Measurements from ENCODE around the gene GHDC.
A peak's percentile ranks its signal among the peaks of the same experiment; 100 is the strongest.
"Not testable (repeated sequence)": the region's sequence is repeated elsewhere in the genome, so short reads cannot be mapped to it uniquely, and the experiment has no call there.

The GHDC gene, protein sequence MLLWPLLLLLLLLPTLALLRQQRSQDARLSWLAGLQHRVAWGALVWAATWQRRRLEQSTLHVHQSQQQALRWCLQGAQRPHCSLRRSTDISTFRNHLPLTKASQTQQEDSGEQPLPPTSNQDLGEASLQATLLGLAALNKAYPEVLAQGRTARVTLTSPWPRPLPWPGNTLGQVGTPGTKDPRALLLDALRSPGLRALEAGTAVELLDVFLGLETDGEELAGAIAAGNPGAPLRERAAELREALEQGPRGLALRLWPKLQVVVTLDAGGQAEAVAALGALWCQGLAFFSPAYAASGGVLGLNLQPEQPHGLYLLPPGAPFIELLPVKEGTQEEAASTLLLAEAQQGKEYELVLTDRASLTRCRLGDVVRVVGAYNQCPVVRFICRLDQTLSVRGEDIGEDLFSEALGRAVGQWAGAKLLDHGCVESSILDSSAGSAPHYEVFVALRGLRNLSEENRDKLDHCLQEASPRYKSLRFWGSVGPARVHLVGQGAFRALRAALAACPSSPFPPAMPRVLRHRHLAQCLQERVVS

DNA sequence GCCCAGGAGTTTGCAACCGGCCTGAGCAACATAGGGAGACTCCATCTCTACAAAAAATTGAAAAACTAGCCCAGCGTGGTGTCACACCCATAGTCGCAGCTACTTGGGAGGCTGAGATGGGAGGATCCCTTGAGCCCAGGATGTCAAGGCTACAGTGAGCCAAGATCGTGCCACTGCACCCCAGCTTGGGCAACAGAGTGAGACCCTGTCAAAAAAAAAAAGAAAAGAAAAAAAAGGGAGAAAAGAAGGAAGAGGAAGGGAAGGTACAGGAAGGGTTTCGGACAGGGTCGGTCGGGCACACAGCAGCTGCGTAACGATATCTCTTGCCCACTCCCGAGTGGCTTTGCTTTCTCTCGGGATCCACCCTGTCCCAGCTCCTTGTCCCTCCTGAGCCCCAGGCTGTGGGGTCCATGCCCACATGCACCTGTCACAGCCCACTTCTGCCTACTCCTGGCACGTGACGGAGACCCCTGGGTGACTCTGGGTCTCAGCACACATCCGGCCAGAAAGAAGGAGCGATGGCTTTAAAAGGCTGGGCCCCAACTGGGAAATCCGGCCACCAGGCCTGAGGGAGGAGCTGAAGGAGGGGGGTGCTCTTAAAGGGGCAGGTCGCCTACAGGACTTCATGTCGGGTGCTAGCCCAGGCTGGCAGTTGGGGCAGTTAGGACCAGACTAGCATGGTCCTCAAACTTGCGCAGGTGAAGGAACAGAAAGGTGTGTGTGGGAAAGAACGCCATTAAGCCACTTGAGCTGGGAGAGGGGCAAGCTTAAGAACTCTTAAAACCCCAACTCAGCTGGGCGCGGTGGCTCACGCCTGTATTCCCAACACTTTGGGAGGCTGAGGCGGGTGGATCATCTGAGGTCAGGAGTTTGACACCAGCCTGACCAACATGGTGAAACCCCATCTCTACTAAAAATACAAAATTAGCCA lies at the start of gene GHDC:
GHDC (minus strand) TSS at position 526 of the 931 bp plus-strand sequence. CDS start 913 bp downstream, outside the sequence.
- DNase-seq (ENCODE audit: low read depth) = peak; percentile 71

GRCh38 chr17:42243493-42243982 lies 49.2 kb upstream of the GHDC start:
- DNase-seq (ENCODE audit: low read depth) = no peak

- no peak for DNase-seq (ENCODE audit: low read depth)
Measured at GRCh38 chr17:42241871-42242270, 47.6 kb upstream of the GHDC start.

- DNase-seq (ENCODE audit: low read depth) = not testable (repeated sequence)
Measured at GRCh38 chr17:42240863-42241262, 46.6 kb upstream of the GHDC start.

DNA sequence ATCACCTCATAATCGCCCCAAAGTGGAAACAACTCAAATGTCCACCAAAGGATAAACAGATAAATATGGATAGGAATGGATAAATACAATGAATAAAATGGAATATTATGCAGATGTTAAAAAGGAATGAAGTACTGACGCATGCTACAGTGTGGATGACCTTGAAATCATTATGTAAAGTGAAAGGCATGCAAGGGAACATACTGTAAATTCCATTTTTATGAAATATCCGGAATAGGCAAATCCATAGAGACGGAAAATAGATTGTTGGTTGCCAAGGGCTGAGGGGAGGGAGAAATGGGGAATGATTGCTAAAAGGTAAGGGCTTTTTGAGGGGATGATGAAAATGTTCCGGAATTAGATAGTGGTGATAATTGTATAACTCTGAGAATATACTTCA lies 45.9 kb upstream of the GHDC start:
- no peak for DNase-seq (ENCODE audit: low read depth)

DNA sequence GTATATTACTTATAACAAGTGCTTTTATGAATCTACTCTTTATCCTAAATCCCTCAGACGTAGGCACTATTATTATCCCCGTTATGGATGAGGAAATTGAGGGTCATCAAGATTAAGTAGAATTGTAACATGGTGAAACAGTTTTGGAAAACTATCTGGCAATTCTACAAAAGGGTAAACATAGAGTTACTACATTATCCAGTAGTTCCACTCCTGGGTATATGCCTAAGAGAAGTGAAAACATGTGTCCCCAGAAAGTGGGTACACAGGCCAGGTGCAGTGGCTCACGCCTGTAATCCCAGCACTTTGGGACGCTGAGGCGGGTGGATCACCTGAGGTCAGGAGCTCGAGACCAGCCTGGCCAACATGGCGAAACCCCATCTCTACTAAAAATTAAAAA lies 45.3 kb upstream of the GHDC start:
- not testable (repeated sequence) for DNase-seq (ENCODE audit: low read depth)

DNA sequence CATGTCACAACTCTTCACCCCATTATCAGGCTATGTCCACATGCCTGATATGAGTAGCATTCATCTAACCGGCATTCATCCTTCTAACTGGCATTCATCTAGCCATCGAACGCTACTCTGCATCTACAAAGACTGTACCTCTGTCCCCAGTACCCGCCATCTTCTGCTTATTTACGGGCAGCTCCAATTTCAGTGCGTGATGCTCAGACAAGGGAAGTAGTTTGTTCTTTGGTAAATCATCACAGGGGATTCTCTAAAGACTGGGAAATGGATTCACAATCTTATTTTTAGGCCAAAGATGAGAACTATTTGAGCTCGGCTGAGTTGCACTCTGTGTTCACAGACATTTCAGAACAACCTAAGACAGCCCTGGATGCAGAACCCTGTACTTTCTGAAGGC lies 42.5 kb upstream of the GHDC start:
- no peak for DNase-seq (ENCODE audit: low read depth)

DNA sequence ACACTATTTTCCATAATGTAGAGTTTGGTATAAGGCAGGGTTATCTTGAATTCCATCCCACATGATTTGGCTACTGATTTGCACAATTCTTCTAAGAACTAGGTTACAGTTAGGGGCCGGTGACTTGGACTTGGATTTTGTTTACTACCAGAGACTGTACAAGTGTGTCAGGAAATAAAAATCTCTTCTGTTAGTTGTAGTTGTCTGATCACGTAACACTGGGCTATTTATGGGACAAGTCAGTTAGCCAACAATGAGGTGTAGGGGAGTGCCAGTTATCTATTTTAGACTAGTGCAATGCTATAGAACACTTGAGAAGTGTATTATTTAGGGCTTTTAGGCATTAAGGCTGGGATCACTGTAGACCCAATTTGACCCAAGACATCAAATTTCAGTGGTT lies 39.7 kb upstream of the GHDC start:
- no peak for DNase-seq (ENCODE audit: low read depth)

- no peak for DNase-seq (ENCODE audit: low read depth)
Measured at GRCh38 chr17:42233156-42233555, 38.9 kb upstream of the GHDC start.

GRCh38 chr17:42230225-42230624 lies 35.9 kb upstream of the GHDC start:
- DNase-seq (ENCODE audit: low read depth) = no peak

DNA sequence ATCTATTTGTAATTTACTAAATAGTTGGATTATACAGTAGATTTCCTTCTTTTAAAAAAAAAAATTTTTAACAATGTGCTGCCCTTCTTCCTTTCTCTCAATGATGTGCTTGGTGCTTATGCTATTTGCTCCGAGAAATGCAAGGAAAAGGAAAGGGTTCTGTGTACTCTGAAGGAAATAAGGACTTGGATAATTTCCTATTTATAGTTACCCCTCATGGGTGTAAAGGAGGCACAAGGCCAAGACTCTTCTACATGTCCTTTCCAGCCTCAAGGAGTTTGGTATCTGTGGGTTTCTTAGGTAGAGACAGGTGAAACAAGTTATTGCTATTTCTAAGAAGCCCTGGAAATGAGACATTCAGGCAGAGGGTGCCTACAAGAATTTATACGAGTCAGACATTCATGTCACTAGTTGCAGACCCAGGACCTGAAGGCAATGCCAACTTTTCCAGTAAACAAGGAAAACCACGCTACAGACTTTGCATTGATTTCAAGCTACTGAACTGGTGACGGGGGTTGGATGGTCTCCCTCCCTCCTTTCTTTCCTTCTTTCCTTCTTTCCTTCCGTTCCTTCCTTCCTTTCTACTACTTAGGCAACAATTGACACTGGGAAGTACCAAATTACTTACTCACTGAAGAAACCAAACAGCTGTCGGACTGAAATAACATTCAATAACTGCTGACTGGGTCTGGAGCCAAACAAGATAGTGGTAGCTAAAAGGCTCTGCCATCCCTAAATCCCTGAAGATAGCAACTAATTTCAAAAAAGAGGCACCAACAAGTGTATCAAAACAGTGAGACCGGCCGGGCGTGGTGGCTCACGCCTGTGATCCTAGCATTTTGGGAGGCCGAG lies 33.8 kb upstream of the GHDC start:
- no peak for DNase-seq (ENCODE audit: low read depth)

DNA sequence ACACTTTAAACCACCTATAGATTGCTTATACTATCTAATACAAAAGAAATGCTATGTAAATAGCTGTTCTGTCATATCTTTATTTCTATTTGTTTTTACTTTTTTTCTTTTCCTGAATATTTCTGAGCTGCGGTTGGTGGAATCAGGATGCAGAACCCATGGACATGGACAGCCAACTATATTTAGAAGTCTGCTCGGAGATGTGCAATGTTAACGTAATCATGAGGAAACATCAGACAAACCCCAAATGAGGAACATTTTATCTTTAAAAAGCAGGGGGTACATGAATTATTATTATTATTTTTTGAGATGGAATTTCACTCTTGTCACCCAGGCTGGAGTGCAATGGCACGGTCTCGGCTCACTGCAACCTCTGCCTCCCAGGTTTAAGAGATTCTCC lies 31.4 kb upstream of the GHDC start:
- no peak for DNase-seq (ENCODE audit: low read depth)

DNA sequence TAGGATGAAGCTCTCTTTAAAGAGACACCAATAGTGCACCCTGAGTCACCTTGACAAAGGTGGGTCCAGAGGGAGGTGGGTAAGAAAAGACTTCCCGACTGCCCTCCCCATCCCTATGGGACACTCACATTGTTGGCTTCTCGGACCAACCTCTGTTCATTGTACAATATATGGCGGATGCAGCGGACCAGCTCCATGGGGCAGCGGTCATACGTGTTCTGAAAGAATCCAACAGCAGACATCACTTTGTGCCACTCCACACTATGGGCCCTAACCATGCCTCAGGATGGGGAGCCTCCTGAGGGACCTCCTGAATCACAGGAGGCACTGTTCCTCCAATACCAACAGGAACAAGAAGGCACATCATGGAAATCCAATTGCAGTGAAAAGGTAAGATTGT lies 30.4 kb upstream of the GHDC start:
- DNase-seq (ENCODE audit: low read depth) = no peak

DNA sequence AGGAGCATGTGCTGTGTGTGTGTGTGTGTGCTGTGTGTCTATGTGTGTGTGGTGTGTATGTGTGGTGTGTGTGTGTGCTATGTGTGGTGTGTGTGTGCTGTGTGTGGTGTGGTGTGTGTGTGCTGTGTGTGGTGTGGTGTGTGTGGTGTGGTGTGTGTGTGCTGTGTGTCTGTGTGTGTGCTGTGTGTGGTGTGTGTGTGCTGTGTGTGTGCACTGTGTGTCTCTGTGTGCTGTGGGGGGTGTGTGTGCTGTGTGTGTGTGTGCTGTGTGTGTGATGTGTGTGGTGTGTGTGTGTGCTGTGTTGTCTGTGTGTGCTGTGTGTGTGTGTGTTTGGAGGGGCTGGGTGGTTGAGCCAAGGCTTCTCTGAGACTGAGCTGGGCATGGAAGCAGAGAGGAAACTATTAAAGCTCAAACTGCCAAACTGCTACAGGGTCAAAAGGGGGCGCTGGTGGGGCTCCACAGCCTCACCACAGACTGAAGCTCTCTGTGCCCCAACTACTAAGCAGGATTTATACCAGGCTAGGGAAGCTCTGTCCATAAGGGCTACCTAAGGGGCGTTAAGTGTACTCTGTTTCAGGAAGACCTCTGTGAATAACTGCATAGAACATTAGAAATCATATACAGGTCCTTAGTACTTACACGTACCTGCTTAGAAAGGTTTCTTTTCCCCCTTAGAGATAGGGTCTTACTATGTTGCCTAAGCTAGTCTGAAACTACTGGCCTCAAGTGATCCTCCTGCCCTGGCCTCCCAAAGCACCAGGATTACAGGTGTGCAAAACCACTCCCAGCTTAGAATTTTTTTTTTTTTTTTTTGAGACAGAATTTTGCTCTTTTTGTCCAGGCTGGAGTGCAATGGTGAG lies 27.8 kb upstream of the GHDC start:
- DNase-seq (ENCODE audit: low read depth) = peak; percentile 34

- not testable (repeated sequence) for DNase-seq (ENCODE audit: low read depth)
Measured at GRCh38 chr17:42219280-42219679, 25.0 kb upstream of the GHDC start.

DNA sequence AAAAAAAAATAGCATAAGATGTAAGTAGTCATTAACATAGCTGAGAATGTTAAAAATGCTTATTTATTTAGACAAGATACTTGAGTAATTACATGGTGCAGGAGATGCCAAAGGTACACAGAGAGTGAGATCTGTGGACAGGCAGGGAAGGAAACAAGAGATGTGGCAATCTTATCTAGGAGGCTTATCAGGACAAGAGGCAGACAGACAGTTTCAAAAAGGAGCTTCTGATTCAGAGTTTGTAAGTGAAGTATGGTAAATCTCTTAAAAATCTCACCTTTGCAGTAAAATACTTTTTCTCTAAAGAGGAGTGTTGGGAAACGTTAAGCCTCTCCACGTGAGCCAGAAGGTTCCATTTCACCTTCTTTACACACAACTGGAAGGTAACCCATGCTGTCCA lies 19.9 kb upstream of the GHDC start:
- no peak for DNase-seq (ENCODE audit: low read depth)

- no peak for DNase-seq (ENCODE audit: low read depth)
Measured at GRCh38 chr17:42212382-42212781, 18.1 kb upstream of the GHDC start.

- DNase-seq (ENCODE audit: low read depth) = not testable (repeated sequence)
Measured at GRCh38 chr17:42211921-42212341, 17.6 kb upstream of the GHDC start.

DNA sequence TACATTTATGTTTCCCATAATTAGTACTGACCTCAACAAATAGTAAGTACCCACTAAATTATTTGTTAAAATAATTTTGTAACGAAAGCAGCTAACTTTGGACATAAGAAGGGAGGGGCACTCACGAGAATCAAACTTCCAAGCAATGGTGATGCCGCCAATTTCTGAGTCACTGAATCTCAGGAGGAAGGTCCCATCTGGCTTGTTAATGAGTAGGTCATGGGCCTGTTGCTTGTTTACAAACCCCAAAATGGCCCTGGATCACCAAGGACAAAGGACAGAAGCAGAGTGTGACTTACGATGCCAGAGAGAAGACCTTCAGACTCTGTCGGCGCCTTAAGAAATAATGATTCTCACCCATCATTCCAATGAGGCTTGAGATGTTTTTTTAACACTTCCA lies 15.8 kb upstream of the GHDC start:
- no peak for DNase-seq (ENCODE audit: low read depth)

DNA sequence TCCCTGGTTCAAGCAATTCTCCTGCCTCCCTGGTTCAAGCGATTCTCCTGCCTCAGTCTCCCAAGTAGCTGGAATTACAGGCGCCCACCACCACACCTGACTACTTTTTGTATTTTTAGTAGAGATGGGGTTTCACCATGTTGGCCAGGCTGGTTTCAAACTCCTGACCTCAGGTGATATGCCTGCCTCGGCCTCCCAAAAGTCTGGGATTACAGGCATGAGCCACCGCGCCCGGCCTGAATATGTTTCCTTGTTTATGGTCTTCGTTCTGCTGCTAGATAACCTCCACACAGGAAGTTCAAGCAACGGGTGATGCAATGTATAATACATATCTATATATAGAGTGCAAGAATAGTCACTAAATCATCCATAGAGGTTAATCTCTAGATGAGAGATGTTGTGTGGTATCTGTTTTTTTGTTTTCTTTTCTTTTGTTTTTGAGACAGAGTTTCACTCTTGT lies 11.9 kb upstream of the GHDC start:
- not testable (repeated sequence) for DNase-seq (ENCODE audit: low read depth)

All from activated T-cell treated with anti-CD3 and anti-CD28 coated beads for 48 hours (primary cell).